Neutrophil (primary cell): ENCODE results near the gene IL18RAP.

Experiments
- H3K27ac ChIP-seq: fragments of 200-600 bp; sonication (generic); 2 replicates; pipeline ENCODE4 v1.5.1; 2016; ENCODE audit warnings: mild to moderate bottlenecking, moderate library complexity
- H3K27me3 ChIP-seq: fragments of 200-600 bp; sonication (generic); 2 replicates; pipeline ENCODE4 v1.6.0; 2016; ENCODE audit warnings: mild to moderate bottlenecking
- H3K36me3 ChIP-seq: fragments of 200-600 bp; sonication (generic); 2 replicates; pipeline ENCODE4 v1.5.1; 2017
- H3K4me1 ChIP-seq, 2 experiments: fragments of 200-600 bp in 1 of 2; sonication (generic) in 1 of 2; 1 replicate in 1 of 2; 2 replicates in 1 of 2; pipeline versions ENCODE4 v1.5.1 to v1.6.1; 2013 to 2016; ENCODE audit warnings: low read depth in 1 of 2, low read length in 1 of 2, mild to moderate bottlenecking in 1 of 2, moderate library complexity in 1 of 2; ENCODE audit not compliant: control insufficient read depth in 1 of 2, insufficient read depth in 1 of 2
- H3K4me3 ChIP-seq, 2 experiments: fragments of 200-600 bp in 1 of 2; sonication (generic) in 1 of 2; 1 replicate in 1 of 2; 2 replicates in 1 of 2; pipeline ENCODE4 v1.5.1; 2013 to 2016; ENCODE audit warnings: low read depth in 1 of 2, low read length in 1 of 2, mild to moderate bottlenecking in 1 of 2, moderate library complexity in 1 of 2
- H3K9me3 ChIP-seq: fragments of 200-600 bp; sonication (generic); 2 replicates; pipeline ENCODE4 v1.5.1; 2016
- TF ChIP-seq, protein P1 (sequence below): fragments of 200-600 bp; sonication (generic); IDR thresholded peaks from 2 replicates; pipeline ENCODE4 v1.5.1; 2016; ENCODE audit warnings: antibody characterized with exemption

The IL18RAP gene

DNA sequence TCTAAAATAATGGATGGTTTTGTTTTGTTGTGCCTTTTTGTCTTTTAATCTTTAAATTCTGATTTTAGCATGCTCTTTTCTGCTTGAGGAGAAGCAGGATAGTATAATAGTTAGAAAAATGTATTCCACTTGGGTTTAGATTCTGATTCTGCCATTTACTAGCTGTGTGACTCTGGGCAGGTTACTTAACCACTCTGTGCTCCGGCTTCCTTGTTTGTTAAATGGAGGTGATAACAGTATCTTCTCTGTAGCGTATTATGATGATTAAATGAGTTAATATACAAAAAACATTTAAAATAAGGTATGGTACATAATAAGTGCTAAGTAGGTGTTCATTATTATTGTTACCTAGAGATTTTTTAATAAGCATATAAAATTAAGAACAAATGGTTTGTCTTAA, 26.9 kb upstream of the IL18RAP start:
- Histone ChIP-seq H3K9me3 (no peaks in the 10 kb centered on the region), H3K4me3 (no peak overlapping the region), H3K36me3 (peaks cover 2% of the 10 kb centered on the region), H3K27ac (no peak overlapping the region), H3K27me3 (no peaks in the 10 kb centered on the region), H3K4me1 (peaks cover 6 to 7% of the 10 kb centered on the region in 2 experiments)
- TF ChIP-seq, protein P1, sequence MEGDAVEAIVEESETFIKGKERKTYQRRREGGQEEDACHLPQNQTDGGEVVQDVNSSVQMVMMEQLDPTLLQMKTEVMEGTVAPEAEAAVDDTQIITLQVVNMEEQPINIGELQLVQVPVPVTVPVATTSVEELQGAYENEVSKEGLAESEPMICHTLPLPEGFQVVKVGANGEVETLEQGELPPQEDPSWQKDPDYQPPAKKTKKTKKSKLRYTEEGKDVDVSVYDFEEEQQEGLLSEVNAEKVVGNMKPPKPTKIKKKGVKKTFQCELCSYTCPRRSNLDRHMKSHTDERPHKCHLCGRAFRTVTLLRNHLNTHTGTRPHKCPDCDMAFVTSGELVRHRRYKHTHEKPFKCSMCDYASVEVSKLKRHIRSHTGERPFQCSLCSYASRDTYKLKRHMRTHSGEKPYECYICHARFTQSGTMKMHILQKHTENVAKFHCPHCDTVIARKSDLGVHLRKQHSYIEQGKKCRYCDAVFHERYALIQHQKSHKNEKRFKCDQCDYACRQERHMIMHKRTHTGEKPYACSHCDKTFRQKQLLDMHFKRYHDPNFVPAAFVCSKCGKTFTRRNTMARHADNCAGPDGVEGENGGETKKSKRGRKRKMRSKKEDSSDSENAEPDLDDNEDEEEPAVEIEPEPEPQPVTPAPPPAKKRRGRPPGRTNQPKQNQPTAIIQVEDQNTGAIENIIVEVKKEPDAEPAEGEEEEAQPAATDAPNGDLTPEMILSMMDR, result no peak

DNA sequence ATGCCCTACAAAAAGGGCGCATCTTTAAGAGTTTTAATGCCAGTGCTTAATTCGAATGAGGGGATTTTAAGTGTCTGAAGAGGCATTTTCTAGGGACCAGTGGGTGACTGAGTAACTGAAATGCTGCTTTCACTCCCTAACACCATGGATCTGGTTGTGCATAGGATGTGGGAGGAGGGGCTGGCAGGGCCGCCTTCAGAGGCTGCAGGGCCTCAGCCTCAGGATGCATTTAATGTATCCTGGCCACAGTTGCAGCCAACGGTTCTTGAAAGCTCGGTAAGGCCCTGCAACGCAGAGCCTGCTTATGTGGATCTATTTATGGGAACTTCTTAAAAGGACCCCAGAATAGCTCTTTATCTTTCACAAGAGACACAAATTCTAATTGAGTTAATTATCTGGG, 25.8 kb upstream of the IL18RAP start:
- H3K27me3 ChIP-seq, result no peaks in the 10 kb centered on the region
- H3K9me3 ChIP-seq, result no peaks in the 10 kb centered on the region
- H3K4me3 ChIP-seq, result no peak overlapping the region
- H3K36me3 ChIP-seq, result no peaks in the 10 kb centered on the region
- H3K27ac ChIP-seq, result no peak overlapping the region
- H3K4me1 ChIP-seq, result peaks cover 6 to 7% of the 10 kb centered on the region in 2 experiments
- TF ChIP-seq, protein P1, result no peak

DNA sequence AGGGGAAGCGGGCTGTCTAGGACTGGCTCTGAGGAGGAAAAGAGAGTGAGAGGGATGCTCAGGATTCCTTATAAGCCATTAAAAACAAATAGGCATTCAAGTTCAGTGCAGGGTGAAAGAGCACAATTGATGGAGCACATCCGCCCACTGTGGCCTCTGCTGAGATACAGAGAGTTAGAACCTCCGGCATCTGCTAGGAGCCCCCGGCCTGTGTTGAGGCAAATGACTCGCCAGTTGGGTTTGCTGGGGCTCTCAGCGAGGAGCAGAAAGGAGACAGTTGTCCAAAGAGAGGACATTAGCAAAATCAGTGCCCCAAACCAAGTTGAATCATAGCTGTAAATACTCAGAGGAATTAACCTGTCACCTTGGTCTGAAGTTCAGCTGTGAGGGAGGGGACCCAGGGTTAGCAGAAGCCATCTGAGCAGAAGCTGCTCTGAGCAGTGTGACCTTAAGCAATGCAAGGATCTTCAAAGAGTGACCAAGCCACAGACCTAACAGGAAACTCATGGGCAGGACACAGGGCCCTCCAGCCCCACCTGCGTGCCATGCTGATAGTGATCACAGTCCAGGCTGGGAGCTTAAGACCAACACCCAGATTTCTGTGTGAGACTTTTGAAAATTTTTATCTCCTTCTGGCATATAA, 23.3 kb upstream of the IL18RAP start:
- H3K9me3 ChIP-seq, result no peaks in the 10 kb centered on the region
- H3K4me1 ChIP-seq, result peaks cover 6 to 7% of the 10 kb centered on the region in 2 experiments
- no peaks in the 10 kb centered on the region for H3K36me3 ChIP-seq
- H3K27me3 ChIP-seq, result no peaks in the 10 kb centered on the region
- TF ChIP-seq, protein P1, result no peak
- no peak overlapping the region for H3K4me3 ChIP-seq
- H3K27ac ChIP-seq, result peak overlapping the region; percentile 4

DNA sequence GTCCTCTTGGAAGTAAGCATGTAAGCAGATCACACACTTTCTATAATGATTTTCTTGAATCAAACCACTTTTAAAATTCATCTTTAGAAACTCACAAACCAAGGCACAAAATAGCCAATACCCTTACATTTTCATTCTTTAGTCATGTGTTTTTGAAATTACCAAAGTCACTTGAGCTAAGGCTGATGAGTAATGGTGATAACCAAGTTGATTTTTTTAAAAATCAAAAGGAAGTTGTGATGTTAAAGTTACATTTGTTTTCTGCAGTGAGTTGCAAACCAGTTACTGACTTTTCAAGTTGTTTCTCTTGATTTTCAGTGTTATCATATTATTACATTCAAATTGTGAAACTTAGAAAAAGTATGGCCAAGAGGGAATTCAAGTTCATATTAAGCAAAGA, 21.5 kb upstream of the IL18RAP start:
- Histone ChIP-seq H3K4me3 (no peak overlapping the region), H3K4me1 (peaks cover 6 to 7% of the 10 kb centered on the region in 2 experiments), H3K9me3 (no peaks in the 10 kb centered on the region), H3K36me3 (no peaks in the 10 kb centered on the region), H3K27me3 (no peaks in the 10 kb centered on the region), H3K27ac (peak overlapping the region; percentile 0)
- TF ChIP-seq, protein P1, result no peak

DNA sequence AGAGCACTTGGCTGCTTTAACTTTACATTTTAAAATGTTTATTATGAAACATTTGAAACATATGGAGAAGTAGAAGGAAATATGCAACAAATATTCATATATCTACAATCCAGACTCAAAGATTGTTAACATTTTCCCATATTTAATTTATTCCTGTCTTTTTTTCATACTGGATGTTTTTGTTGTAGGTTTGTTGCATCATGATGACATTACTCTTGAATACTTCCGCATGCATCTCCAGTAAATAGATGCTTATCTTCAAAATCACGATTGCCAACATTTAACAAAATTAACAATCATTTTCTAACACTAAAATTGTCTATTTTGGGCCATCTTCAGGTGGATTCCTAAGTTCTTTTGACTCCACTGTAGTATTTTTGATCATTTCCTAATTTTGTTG, 21.1 kb upstream of the IL18RAP start:
- no peaks in the 10 kb centered on the region for H3K9me3 ChIP-seq
- H3K4me3 ChIP-seq, result no peak overlapping the region
- H3K36me3 ChIP-seq, result no peaks in the 10 kb centered on the region
- TF ChIP-seq, protein P1, result no peak
- H3K27me3 ChIP-seq, result no peaks in the 10 kb centered on the region
- peak overlapping the region; percentile 0 for H3K27ac ChIP-seq
- H3K4me1 ChIP-seq, result peaks cover 6 to 7% of the 10 kb centered on the region in 2 experiments
